GM19238 (cell line): ENCODE results near the gene RUNDC1.

Source experiments
- DNase-seq: peaks from one replicate; pipeline ENCODE4 v3.0.0; 2011; ENCODE audit warnings: low spot score; ENCODE audit not compliant: insufficient read length

RUNDC1 gene

DNA sequence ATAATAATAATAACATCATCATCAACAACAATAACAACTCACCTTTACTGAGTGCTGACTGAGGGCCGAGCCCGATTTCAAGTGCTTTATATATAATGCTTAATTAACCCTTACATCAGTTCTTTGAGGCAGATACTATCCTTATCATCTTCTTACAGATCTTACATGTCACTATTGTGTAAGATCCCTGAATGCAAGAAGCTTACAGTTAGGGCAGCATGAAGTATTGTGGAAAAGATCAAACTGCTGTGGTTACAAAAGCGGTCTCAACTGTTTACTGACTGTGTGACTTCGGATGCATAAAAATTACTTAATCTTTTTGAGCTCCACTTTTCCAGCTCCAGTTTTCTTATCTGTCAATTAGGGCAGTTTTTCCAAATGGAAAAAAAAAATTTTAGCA is 38.6 kb downstream of the RUNDC1 start:
- no peak for DNase-seq

DNA sequence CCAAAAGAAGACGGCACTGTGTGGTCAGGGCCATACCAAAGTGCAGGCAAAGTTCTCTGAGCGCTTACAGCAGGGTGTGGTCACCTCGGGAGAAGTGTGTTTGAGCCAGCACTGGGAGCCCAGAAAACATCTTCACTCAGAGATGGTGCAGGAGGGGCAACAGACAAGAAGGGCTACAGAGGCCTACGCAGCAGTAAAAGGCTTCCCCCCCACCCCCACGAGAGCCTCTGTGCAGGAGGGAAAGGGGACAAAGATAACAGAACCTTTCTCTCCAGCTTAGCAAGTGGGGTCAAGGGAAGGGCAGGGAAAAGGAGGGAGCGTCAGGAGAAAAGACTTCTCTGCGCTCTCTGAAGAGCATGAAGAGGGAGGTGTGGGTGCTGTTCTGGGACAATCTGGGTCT is 39.1 kb downstream of the RUNDC1 start:
- no peak for DNase-seq

DNA sequence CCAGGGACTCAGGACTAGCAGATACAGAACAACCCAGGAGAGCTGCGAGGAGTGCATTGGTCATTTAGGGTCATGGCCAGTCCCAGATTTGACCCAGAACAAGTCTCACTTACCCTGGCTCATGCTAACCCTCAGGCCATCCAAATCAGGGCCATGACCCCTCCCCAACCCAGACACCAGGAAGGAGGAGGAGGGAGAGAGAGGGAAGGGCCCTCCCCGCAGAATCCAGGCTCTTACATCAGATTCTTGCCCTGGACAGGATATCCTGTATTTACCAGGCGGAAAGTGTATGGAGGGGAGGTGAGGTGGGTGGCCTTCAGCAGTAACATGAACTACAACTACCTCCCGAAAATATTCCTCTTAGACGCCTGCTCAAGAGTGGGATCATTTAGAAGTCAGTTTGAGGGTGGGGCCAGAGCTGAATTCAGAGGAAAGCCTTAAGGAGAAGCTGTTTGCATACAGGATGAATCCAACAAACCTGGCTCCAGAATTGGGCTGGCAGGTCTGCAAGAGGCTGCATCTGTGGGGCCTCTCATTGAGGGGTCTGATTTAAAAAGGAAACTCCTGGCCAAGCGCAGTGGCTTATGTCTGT is 39.8 kb downstream of the RUNDC1 start:
- DNase-seq: no peak

DNA sequence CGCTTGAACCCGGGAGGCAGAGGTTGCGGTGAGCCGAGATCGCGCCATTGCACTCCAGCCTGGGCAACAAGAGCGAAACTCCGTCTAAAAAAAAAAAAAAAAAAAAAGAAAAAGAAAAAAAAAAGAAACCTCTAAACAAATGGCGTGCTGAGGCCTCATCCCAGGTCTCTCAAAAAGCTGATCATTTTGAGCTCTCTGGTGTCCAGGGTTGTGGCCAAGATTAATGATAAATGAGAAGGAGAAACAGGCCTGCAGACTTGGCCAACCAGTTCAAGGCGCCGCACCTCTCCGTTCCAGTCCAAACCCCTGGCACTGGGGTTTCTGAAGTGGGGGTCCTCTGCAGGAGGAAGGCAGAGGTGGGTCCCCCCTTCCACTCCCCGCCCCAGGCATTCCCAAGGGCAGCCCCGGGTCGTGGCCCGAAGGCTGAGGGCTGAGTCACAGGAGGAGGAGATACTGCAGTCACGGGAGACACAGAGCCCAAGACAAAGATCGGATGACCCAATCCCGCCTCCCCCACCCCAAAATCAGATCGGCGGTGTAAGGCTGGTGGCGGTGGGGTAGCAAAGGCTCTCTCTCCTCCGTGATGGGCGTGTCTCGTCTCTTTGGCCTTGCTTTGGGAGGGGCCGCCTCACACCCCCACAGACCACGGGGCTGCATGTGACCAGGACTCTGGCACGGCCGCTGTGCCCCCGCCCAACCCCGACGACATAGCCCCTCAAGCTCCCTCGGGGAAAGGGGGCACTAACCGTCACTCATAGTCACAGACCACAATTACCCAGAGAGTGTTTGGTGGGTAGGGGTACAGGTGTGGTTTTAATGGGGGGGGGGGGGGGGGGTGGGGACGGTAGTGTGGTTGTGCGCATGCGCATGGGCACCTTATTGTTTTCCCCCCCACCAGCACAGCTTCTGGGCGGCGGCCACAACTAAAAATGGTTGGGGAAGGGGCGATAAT is 40.7 kb downstream of the RUNDC1 start:
- no peak for DNase-seq

DNA sequence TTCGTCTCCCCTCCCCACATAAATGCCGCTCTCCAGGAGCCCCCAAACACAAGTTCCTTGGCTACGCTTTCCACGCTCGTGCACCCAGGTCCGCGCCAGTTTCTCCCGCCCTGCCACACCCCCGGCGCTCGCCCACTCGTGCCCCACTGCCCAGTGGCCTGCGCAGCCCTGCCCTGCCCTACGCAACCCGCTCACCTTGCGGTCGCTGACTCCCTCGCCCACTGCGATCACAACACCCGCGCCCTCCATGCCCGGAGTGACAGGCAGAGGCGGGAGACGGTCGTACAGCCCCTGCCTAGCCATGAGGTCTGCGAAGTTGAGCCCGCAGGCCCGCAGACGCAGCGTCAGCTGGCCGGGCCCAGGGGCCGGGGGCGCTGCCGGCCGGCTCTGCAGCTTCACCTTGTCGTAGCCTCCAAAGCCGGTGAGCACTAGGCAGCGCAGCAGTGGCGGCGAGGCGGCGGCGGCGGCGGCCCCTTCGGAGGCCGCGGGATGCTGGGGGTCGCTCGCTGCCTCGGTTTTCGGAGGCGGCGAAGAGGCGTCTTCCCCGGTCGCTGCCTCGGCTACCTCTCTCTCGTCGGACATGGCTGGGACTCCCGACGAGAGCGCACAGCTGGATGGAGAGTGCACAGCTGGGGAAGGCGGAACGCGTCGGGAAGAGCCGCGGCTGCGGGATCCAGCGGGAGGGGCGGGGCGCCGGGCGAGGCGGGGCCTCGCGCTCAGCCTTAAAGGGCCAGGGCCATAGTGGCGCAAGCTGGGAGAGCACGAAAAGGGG is 41.6 kb downstream of the RUNDC1 start, which contains the start of gene VAT1:
Gene VAT1 (minus strand): TSS at position 645 of the 772 bp plus-strand sequence. CDS start 63 bp downstream, at position 582.
- DNase-seq: peak; percentile 77

DNA sequence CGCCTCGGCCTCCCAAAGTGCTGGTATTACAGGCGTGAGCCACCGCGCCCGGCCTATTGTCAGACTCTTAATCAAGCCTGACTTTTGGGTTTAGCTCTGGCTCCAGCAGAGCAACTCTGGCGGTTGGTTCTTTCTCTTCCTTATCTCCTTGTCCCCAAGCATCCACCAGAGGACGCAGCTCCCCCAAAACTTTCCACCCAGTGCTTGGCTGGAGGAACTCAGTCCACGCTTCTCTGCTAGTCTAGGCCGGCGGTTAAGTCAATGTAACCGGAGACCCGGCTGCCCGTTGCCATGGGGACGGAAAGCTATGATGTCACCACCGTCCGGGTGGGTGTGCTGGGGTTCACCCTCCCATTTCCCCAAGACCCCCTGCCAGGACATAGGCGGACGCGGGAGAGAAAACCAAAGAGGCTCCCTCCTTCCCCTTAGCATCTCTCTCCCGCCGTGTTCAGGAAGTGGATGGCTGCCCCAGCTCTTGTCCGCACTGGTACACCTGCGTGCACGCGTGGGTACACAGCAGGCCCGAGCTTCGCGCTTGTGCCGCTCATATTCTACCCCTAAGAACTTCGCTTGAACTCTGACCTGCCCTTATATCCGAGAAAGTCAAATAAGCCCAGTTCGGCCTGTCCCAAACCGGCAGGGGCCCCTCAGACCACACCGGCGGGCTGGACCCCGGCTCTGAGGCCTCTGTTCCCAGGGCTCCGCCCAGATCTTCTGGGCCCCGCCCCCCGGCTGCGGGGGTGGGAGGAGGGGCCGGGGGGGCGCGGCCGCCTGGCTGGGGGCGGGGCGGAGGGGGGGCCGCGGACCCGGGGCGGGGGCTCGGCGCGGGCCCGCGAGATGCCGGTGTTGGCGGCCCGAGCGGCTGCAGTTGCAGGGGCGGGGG is 44.3 kb downstream of the RUNDC1 start, which contains the start of gene RND2:
Gene RND2 (plus strand): TSS at position 825 of the 883 bp plus-strand sequence. CDS start 117 bp downstream, outside the sequence.
- peak; percentile 92 for DNase-seq

DNA sequence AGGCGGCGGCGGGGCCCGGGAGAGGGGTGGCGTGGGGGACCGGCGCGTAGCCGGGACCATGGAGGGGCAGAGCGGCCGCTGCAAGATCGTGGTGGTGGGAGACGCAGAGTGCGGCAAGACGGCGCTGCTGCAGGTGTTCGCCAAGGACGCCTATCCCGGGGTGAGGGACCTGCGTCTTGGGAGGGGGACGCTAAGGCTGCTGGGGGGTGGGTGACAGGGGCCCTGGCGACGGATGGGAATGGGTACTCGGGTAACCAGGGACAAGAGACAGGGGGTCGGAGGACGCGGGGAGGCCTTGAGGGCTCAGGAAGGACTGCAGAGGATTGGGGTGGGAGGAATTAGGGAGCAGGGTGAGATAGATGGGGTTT is 44.9 kb downstream of the RUNDC1 start:
- no peak for DNase-seq

DNA sequence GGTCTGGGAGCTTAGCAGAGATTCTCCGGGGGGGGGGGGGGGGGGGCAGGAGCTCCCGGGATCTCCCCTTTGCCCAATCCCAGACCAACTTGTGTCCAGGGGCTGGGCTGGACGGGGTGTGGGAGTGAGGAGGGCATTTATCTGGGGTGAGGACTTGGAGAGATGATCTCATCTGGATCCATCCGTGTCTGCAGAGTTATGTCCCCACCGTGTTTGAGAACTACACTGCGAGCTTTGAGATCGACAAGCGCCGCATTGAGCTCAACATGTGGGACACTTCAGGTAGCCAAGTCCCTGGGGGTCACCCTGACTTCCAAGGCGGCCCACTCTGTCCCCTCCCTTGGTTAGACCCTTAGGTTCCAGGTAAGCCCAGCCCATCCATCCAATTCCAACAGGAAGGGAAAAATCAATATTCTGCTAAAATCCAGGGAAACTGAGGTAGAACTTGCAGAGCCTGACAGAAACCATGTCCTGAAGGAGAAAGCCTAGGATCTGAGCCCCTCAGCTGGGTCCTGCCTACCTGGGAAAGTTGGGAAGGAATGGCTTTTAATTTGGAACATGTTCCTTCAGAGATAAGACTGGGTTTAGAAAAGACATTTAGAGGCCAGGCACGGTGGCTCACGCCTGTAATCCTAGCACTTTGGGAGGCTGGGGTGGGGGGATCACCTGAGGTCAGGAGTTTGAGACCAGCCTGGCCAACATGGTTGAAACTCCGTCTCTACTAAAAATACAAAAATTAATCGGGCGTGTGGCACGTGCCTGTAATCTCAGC is 45.6 kb downstream of the RUNDC1 start:
- no peak for DNase-seq

DNA sequence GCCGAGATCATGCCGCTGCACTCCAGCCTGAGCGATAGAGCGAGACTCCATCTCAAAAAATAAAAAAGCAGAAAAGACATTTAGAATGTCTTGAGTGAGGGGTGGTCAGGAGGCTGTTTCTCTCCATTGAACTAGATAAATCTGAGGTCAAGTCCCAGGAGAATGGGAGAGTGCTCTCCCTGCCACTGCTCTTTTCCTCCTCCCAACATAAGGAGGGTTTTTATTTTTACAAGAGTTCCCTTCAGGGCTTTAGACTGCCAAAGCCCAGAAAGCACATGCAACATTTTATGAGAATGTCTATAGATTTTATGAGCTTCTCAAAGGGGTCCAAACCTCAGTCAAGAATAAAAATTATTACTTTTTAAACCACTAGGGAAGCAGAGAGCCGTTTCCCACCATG is 46.2 kb downstream of the RUNDC1 start:
- no peak for DNase-seq

DNA sequence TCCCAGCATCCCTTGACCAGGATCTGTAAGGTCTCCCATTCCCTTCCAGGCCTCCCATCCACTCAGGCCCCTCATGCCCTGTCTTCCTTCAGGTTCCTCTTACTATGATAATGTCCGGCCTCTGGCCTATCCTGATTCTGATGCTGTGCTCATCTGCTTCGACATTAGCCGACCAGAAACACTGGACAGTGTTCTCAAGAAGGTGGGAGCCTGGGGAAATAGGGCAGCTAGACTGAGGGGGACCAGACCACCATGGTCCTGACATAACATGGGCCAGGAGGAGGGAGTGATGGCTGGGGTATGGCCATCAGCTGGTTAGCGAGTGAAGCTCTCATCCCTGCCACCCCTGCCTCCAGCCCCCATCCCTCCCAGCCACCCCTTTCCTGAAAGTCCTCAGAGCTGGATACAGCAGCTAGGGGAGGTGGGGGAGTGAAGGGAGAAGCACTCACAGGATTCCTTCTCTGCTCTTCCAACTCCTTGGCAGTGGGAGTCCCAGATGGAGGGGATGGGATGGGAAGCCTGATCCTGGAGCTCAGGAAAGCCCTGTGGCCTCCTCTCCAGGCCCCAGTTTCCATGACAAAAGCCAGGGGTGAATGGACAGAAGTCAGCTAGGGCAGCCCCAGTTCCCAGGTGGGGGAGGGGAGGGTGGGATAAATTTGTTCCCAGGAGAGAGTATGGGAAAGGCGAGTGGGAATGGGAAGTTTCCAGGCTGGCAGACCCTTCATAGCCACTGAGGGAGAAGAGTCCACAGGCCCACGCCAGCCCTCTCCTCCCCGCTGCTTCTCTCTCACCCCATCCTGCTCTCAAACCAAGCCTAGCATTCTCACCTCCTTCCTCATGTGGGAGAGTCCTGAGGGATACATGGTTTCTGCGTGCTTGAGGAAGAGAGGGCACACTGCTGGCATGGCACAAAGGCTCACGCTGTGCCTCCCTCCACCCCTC is 47.0 kb downstream of the RUNDC1 start:
- no peak for DNase-seq

DNA sequence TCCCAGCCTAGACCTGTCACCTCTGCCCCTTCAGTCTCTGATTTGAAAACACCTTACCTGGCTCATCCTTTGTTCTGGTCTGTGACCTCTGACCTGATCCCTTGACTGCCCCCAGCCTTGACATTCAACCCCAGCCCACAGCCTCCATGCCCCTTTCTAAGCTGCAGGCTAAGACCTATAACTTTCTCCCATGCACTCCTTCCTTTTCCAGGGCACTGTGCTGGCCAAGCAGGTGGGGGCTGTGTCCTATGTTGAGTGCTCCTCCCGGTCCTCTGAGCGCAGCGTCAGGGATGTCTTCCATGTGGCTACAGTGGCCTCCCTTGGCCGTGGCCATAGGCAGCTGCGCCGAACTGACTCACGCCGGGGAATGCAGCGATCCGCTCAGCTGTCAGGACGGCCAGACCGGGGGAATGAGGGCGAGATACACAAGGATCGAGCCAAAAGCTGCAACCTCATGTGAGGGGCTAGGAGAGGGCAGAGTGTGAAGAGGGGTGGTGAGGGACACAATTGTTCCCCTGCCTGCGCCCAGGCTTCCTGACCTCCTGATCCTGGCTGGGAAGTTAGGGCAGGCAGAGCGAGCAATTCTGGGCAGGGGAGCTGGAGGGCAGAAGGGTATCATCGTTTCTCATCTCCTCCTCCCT is 48.0 kb downstream of the RUNDC1 start:
- no peak for DNase-seq

DNA sequence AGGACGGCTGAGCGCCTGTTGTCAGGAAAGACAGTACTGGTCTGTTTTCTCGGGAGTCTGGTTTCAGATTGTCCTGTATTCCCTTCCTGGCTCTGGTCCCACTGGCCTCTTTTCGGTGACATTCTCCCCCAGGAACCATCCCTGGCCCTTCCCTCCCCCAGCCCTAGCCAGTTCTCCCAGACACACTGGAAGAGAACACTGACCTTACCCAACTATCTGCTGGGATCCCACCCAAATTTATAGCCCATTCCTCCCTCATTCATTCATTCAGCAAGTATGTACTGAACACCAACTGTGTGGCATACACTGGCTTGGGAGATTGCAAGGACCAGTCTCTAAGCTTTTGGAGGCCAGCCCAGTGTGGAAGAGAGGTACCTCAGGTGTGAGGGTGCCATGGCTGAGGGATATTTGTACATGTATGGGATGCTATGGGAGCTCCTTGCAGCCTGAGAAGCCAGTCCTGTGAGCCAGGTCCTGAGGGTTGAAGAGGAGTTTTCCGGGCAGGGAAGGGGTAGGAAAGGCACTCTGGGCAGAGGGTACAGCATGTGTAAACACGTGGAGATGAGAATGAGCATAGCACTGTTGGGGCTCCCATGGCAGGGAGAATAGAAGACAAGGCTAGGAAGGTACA is 49.9 kb downstream of the RUNDC1 start:
- no peak for DNase-seq

DNA sequence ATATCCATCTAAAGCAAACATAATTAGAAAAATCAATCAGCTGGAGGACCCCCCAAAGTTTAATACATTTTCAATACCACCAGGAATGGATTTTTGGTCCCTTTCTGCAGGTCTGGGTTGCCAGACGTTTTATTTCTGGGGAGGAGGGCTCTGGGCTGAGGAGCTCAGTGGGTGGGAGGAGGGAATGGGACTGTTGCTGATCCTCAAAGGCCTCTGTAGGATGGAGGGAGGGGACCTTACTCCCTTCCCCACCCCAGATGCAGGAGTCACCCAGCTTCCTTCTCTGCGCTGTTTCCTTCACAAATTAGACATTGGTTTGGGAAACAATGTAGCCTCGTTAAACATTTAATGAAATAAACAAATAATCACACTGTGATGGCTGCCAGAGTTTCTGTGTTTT is 51.3 kb downstream of the RUNDC1 start:
- DNase-seq: no peak

DNA sequence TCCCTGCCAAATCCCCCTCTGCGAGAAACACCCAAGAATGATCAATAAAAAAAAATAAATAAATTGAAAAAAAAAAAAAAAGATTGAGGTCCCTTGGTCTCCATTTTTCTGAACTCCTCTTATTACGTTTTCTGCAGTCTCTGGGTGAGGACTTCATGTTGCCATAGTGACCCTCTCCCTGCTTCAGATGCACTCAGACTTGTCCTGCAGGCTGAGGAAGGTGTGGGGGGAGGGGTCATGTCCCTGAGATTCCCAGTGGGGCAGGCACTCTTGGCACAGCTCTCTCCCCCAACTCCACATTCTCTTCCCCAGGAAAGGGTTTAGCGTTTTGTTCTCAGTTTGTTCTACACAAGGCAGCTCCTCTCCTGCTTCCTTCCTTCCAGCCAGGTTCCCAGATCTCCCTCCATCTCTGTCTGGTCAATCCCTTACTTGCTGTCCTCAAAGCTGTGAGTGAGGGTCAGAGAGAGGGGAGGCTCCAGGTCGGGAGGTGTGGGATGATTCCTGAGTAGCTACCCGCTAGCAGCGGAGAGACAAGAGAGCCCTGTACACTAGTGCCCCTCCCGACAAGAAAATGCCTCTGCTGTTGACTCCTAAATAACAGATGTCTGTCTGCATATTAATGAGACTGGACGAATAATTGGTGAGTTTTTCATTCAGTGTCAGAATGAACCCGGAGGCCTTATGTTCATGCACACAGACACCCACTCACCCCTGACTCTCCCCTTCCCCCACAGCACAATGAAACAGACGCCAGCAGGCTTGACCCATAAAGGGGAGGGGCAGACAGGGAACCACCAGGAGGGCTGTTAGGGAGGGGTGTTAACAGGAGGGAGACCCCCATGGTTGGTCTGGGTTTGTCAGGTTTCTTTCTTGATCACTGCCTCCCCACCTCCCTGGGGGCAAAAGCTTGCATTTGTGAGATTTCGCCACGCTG is 53.9 kb downstream of the RUNDC1 start:
- DNase-seq: no peak

DNA sequence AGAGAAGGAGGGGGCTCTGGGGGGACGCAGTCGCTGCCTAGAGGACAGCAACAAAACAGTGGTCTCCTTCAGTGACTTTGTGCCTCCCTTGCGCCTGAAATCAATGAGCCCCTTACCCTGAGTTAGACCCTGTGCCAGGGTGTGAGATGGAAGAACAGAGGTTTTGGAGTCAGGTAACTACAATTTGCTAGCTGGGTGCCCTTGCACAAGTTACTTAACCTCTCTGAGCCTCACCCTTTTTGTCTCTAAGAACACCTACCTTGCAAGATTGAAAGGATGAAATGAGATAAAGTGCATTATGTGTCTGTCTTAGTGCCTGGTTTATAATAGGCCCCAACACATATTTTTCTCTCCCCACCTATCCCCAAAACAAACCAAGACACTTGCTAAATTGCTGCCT is 54.5 kb downstream of the RUNDC1 start:
- no peak for DNase-seq

DNA sequence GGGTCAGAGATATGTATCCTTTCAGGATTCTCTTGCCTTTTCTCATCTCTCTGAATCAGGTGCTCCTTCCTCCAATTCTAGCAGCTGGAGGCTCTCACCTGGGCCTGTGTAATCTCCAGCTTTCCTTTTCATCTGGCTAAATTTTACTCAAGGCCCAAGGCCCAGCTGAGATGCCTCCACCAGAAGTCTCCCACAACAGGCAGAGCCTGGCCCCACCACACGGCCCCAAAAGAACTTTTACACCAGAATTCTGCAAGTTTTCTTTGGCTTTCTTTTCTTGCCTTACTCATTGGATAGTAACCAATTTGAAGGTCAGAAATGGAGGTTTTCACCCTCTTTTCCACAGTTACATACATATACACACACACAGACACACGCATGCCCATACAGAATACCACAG is 59.3 kb downstream of the RUNDC1 start:
- DNase-seq: no peak

DNA sequence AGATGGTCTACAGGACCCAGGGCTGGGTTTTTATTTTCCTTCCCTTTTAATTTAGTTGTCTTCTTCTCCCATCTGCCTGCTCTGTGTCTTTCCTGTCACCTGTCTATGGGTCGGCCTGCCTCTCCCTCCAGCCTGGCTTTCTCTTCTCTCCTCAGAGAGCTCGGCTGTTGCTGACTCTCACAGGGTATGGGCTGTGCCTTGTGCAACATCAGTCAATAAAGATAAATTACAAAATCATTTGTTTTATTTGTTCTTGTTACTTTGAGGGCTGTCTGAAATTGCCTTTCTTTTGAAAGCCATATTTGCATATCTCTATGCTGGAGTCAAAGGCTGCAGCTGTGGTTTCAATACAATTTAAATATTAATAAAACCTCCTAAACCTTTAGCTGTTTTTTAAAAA is 60.3 kb downstream of the RUNDC1 start:
- DNase-seq: no peak
